Body of pancreas (tissue), 4 donors: Measurements from ENCODE around the gene ATG4C.

Experiments
- CTCF ChIP-seq, 7 experiments: fragments of 450-650 bp in 4 of 7; fragments of 200-600 bp in 3 of 7; sonication (generic) in 3 of 7; IDR thresholded peaks; one replicate each; pipeline ENCODE4 v1.5.1; 2016 to 2019; ENCODE audit warnings: antibody characterized with exemption in 7 of 7
- POLR2A ChIP-seq, 3 donors: fragments of 450-650 bp; IDR thresholded peaks; one replicate each; pipeline ENCODE4 v1.6.1; 2016; ENCODE audit warnings: antibody characterized with exemption in 3 of 3, mild to moderate bottlenecking in 2 of 3

- TF ChIP-seq CTCF (IDR thresholded peaks at IDR 0.05) (peak; percentile 31 to 80 (median 63)), POLR2A (IDR thresholded peaks at IDR 0.05) (no peak)
Measured at GRCh38 chr1:62841587-62842169, 57.7 kb downstream of the ATG4C start.
